ENCODE data around the gene PCDHB15.
"Not testable (repeated sequence)": the region's sequence is repeated elsewhere in the genome, so short reads cannot be mapped to it uniquely, and the experiment has no call there.

DNA sequence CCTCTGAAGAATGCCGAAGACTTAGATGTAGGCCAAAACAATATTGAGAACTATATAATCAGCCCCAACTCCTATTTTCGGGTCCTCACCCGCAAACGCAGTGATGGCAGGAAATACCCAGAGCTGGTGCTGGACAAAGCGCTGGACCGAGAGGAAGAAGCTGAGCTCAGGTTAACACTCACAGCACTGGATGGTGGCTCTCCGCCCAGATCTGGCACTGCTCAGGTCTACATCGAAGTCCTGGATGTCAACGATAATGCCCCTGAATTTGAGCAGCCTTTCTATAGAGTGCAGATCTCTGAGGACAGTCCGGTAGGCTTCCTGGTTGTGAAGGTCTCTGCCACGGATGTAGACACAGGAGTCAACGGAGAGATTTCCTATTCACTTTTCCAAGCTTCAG lies 30.6 kb upstream of the PCDHB15 start:
- TF ChIP-seq EZH2phosphoT487 (IDR thresholded peaks at IDR 0.05; ENCODE audit: insufficient read depth, low read depth); EZH2 (IDR thresholded peaks at IDR 0.05; ENCODE audit: insufficient read depth, poor library complexity, severe bottlenecking): not testable (repeated sequence)

Data from GM23248 (cell line).